Fibroblast of skin of left quadriceps (primary cell): ENCODE measurements around the gene URI1.

Experiments
- DNase-seq, 2 experiments: peaks; one replicate each; pipeline ENCODE4 v3.0.0-alpha.2; 2013; ENCODE audit warnings: low read depth in 2 of 2

URI1 gene

GRCh38 chr19:29971002-29971401, 29.0 kb downstream of the URI1 start:
- no peak for DNase-seq

DNA sequence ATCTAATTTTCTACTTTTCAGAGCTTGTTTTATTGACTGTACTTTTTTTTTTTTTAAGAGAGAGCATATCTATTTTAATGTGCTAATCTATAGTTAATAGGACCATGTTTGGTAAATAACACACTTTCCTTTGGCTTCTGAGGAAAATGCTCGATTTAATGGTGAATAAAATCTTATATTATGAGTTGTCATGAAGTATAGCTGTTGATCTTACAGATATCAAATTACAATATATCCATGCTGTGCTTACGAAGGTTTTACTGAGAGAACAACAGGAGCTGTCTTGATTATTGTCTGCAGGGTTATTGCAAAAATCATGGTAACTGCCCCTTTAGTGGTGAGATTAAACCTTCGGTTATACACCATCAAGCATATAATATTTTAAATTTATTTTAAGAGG, 29.6 kb downstream of the URI1 start:
- no peak for DNase-seq

DNA sequence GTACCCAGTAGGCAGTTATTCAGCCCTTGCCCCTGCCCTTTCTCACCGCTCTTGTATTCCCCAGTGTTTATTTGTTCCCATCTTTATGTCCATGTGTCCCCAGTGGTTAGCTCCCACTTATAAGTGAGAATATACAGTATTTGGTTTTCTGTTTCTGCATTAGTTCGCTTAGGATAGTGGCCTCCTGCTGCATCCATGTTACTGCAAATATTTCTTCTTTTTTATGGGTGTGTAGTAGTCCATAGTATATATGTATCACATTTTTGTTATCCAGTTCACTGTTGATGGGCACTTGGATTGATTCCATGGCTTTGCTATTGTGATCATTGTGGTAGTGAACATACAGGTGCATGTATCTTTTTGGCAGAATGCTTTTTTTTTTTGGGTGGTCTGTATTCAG, 32.7 kb downstream of the URI1 start:
- no peak for DNase-seq

DNA sequence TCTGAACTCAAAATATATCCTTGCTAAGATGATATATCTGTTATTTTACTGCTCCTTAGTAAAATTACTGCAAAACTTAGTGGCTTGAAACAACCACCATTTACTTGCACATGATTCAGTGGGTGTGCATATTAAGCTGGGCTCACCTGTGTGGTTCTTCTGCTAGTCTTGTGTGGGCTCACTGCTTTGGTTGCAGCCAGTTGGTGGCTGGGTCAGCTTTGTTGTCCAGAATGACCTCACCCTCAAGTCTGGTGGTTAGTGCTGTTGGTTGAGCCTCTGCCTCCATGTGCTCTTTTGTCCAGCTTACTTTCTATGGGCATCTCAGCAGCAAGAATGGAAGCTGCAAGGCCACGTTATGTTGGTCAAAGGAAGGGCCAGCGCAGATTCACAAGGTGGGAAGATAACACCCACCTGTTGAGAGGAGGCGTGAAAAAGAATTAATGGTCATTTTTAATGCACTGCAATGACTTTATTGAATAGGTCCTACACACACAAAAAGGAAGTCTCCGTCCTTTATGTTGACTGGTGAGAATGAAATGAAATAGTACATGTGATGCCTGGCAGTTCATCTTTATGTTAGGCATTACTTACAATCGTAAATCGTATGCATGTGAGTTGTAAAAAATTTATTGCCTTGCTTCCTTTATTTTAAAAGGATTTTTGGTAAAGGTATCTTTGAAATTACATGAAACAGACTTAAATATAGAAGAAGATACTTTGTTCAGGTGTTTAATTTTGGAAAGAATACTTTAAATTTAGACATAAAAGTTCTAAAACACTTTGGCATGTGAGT, 34.3 kb downstream of the URI1 start:
- no peak for DNase-seq

- DNase-seq = no peak
Measured at GRCh38 chr19:29978080-29978479, 36.0 kb downstream of the URI1 start.

DNA sequence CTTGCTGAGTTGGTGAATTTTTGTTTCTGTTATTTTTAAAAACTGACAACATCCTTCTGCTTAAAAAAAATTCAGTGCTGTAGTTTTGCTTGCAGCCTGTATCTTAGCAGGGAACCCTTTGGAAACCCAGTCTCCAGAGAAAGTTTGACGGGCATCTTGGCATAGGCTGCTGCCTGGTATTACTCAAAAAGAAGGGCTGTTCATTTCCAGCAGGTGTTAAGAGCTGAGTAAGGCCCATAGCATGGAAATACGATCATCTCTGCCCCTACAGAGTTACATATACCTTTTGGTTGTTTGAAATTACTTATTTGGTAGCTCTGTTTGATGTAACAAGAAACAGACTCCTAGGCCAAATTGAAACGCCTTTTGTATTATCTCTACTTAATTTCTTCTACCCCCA, 41.5 kb downstream of the URI1 start:
- DNase-seq = no peak

- no peak for DNase-seq
Measured at GRCh38 chr19:29985196-29985595, 43.2 kb downstream of the URI1 start.

- DNase-seq = no peak
Measured at GRCh38 chr19:29988351-29988750, 46.3 kb downstream of the URI1 start.

- no peak for DNase-seq
Measured at GRCh38 chr19:29992233-29992867, 50.3 kb downstream of the URI1 start.

- no peak for DNase-seq
Measured at GRCh38 chr19:29999490-29999889, 57.5 kb downstream of the URI1 start.

DNA sequence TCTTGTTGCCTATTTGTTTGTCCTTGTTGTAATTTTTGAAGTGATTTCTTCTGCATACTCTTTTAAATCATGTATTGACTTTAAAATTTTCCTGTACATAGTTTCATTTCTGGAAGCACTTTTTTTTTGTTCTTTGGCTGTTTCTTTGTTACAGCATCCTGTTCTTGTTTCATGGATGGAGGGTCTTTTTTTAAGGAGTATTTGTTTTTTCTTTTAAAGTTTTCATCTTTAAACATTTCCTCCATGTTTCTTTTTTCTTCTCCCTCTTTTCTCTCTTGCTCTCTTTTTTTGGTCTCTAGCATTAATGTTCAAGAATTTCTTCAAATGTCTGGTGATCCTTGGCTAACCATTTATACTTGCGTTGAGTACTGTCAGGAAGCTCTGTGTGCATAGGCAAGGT, 58.8 kb downstream of the URI1 start:
- no peak for DNase-seq

- no peak for DNase-seq
Measured at GRCh38 chr19:30001301-30001700, 59.3 kb downstream of the URI1 start.

- DNase-seq = no peak
Measured at GRCh38 chr19:30001791-30002190, 59.8 kb downstream of the URI1 start.

DNA sequence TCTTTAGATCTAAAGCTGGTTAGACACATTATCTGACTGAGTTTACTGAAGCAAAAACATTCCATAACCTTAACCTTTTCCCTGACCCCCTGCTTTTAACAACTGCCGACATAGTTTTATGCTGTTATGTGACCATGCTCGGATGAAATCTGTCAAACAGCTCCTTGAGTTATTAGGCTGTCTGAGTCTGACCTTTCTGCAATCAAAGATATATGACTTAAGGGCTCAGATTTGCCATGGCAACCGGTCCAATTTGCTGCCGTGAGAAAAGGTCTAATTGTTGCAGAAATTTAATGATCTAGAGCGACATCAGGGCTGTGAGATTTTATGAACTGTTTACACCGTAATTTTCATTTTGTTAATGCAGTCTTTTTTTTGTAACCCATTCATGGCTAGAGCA, 61.8 kb downstream of the URI1 start:
- no peak for DNase-seq

DNA sequence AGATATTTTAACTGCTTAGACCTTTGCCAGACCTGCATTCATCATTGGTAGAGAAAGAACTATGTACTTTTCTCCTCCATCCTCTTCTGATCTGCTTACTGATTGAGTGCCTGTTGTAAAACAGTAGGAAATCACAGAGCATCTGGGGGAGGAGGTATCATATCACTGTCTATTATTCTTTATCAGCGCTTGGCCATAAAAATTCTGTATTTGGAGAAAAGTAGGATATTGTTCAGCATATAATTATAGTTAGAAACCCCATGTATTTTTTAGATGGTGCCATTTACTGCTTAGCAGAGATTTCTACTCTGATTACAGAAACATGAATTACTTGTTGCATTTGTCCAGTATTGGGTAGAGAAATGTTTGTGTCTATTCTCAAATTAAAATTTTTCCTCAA, 62.4 kb downstream of the URI1 start:
- no peak for DNase-seq

GRCh38 chr19:30006207-30006606, 64.2 kb downstream of the URI1 start:
- DNase-seq = no peak

GRCh38 chr19:30008169-30008568, 66.1 kb downstream of the URI1 start:
- no peak for DNase-seq

DNA sequence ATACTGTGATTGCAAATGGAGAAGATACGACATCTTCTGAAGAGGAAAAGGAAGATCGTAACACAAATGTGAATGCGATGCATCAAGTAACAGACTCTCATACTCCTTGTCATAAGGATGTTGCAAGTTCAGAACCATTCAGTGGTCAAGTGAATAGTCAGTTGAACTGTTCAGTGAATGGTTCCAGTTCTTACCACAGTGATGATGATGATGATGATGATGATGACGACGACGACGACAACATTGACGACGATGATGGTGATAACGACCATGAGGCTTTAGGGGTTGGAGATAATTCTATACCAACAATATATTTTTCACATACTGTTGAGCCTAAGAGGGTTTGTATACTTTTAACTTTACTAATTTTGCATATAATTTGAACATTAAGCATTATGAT, 67.0 kb downstream of the URI1 start:
- DNase-seq = no peak

GRCh38 chr19:30011051-30011578, 69.1 kb downstream of the URI1 start:
- no peak for DNase-seq

- DNase-seq = no peak
Measured at GRCh38 chr19:30014770-30015169, 72.7 kb downstream of the URI1 start.

DNA sequence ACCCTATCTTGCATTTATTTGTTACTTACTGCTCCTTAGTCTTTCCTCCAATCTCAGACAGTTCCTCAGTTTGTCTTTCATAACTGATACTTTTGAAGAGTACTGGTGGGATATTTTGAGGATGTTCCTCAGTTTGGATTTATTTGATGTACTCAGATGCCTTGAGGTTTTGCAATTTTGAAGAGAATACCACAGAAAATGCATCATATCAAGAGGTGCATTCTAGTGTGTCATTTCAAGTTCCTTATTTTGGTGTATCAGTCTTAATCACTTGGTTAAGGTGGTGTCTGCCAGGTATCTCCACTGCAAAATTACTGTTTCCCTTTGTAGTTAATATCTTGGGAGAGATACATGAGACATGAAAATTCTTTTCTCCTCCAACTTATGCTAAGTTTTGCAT, 75.1 kb downstream of the URI1 start:
- DNase-seq = no peak

DNA sequence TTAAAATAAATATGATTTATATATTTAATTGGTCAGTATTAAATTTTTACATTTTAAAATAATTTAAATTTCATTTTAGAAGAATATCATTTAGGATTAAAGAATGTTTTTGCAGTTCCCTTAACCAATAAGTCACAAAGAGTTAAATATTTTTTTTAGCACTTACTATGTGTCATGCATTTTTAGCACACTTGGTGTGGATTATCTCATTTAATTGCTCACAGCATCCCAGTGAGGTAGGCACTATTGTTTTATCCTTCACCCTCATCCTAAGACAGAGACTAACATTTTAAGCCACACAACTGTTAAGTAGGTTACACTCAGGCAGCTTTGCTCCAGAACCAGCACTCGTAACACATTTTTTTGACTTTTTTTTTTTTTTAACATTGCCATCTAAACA, 78.2 kb downstream of the URI1 start:
- no peak for DNase-seq

- no peak for DNase-seq
Measured at GRCh38 chr19:30022659-30023058, 80.6 kb downstream of the URI1 start.
